ENCODE data around the gene AKAP8.
"Not testable (repeated sequence)": the region's sequence is repeated elsewhere in the genome, so short reads cannot be mapped to it uniquely, and the experiment has no call there.

The AKAP8 gene

DNA sequence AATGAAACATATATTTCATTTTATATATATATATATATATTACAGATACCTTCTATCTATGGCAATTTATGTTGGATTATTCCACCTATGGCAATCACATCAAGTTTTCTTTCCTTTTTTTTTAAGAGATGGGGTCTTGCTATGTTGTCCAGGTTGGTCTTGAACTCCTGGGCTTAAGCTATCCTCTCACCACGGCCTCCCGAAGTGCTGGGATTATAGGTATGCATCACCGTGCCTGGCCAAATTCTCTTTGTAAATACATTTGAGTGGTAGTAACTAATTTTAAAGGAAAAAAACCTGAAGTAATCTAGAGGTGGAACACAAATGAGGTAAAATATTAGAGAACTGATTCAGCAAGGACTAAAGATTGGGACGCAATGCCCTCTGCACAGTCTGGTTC, 25.7 kb downstream of the AKAP8 start:
- H3K27me3 ChIP-seq (ENCODE audit: control insufficient read depth, insufficient read depth, low read length) = no peaks in the 10 kb centered on the region
- no peak overlapping the region for H3K9ac ChIP-seq (ENCODE audit: low read depth, low read length)
- H3K36me3 ChIP-seq (ENCODE audit: insufficient read depth, low read length) = peaks cover 45% of the 10 kb centered on the region
- no peak overlapping the region for H3K4me3 ChIP-seq (ENCODE audit: low read length)
- H3K9me3 ChIP-seq (replicated peaks; ENCODE audit: low read length) = no peaks in the 10 kb centered on the region
- peaks cover 3% of the 10 kb centered on the region for H3K4me1 ChIP-seq (ENCODE audit: control insufficient read depth, insufficient read depth, low read length)
- H3K4me2 ChIP-seq (ENCODE audit: low read length) = no peak overlapping the region

- not testable (repeated sequence) for H3K27me3 ChIP-seq (ENCODE audit: control insufficient read depth, insufficient read depth, low read length); H3K4me3 ChIP-seq (ENCODE audit: low read length); H3K9ac ChIP-seq (ENCODE audit: low read depth, low read length); H3K4me2 ChIP-seq (ENCODE audit: low read length); H3K4me1 ChIP-seq (ENCODE audit: control insufficient read depth, insufficient read depth, low read length); H3K9me3 ChIP-seq (replicated peaks; ENCODE audit: low read length)
- H3K36me3 ChIP-seq (ENCODE audit: insufficient read depth, low read length) = peaks cover 31% of the 10 kb centered on the region
Measured at GRCh38 chr19:15352535-15352934, 27.1 kb downstream of the AKAP8 start.

GRCh38 chr19:15341328-15341727, 38.3 kb downstream of the AKAP8 start:
- not testable (repeated sequence) for H3K27me3 ChIP-seq (ENCODE audit: control insufficient read depth, insufficient read depth, low read length); H3K4me3 ChIP-seq (ENCODE audit: low read length); H3K4me2 ChIP-seq (ENCODE audit: low read length); H3K4me1 ChIP-seq (ENCODE audit: control insufficient read depth, insufficient read depth, low read length); H3K9ac ChIP-seq (ENCODE audit: low read depth, low read length); H3K36me3 ChIP-seq (ENCODE audit: insufficient read depth, low read length); H3K9me3 ChIP-seq (replicated peaks; ENCODE audit: low read length)

DNA sequence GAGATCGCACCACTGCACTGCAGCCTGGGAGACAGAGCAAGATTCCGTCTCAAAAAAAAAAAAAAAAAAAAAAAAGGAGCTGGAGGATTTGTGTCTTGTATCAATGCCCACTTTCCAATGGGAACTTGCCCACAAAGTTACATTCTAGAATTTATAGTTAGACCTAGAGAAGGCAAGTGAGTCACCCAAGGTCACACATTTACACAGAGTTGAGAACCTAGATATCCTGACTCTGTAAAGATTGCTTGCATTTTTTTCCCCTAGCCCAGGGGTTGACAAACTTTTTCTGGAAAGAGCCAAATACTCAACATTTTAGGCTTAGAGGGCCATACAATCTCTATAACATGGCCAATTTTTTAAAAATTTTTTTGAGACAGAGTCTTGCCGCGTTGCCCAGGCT, 39.5 kb downstream of the AKAP8 start:
- Histone ChIP-seq H3K9me3 (replicated peaks; ENCODE audit: low read length) (no peaks in the 10 kb centered on the region), H3K4me2 (ENCODE audit: low read length) (no peak overlapping the region), H3K36me3 (ENCODE audit: insufficient read depth, low read length) (peaks cover 3% of the 10 kb centered on the region), H3K4me1 (ENCODE audit: control insufficient read depth, insufficient read depth, low read length) (peaks cover 6% of the 10 kb centered on the region), H3K4me3 (ENCODE audit: low read length) (no peak overlapping the region), H3K27me3 (ENCODE audit: control insufficient read depth, insufficient read depth, low read length) (no peaks in the 10 kb centered on the region), H3K9ac (ENCODE audit: low read depth, low read length) (no peak overlapping the region)

DNA sequence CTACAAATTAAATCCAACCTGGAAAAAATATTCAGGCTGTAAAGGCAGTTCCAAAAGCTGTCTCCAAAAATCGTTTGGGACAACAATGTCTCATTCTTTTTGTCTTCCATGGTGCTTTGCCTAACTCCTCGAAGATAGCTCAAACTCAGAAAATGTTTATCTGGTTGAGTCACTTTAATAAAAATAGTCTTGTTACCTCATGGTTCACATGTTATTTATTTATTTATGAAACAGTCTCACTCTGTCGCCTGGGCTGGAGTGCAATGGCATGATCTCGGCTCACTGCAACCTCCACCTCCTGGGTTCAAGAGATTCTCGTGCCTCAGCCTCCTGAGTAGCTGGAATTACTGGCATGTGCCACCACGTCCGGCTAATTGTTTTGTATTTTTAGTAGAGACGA, 42.4 kb downstream of the AKAP8 start:
- no peaks in the 10 kb centered on the region for H3K9me3 ChIP-seq (replicated peaks; ENCODE audit: low read length)
- no peak overlapping the region for H3K9ac ChIP-seq (ENCODE audit: low read depth, low read length)
- H3K4me1 ChIP-seq (ENCODE audit: control insufficient read depth, insufficient read depth, low read length) = peaks cover 12% of the 10 kb centered on the region

DNA sequence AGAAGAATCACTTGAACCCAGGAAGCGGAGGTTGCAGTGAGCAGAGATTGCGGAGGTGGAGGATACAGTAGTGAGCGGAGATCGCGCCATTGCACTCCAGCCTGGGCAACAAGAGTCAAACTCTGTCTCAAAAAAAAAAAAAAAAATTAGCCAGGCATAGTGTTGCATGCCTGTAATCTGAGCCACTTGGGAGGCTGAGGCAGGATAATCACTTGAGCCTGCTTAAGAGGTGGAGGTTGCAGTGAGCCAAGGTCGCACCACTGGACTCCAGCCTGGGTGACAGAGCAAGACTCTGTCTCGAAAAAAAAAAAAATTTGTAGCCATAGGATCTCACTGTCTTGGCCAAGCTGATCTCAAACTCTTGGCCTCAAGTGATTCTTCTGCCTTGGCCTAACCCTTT, 43.6 kb downstream of the AKAP8 start:
- not testable (repeated sequence) for H3K9me3 ChIP-seq (replicated peaks; ENCODE audit: low read length); H3K27me3 ChIP-seq (ENCODE audit: control insufficient read depth, insufficient read depth, low read length); H3K9ac ChIP-seq (ENCODE audit: low read depth, low read length); H3K4me3 ChIP-seq (ENCODE audit: low read length); H3K4me2 ChIP-seq (ENCODE audit: low read length); H3K36me3 ChIP-seq (ENCODE audit: insufficient read depth, low read length)
- peaks cover 12% of the 10 kb centered on the region for H3K4me1 ChIP-seq (ENCODE audit: control insufficient read depth, insufficient read depth, low read length)

More for the DNA sequence above, 42.4 kb downstream of the AKAP8 start:
- H3K4me2 ChIP-seq (ENCODE audit: low read length) = peak overlapping the region; percentile 12
- H3K4me3 ChIP-seq (ENCODE audit: low read length) = no peak overlapping the region
- H3K36me3 ChIP-seq (ENCODE audit: insufficient read depth, low read length) = peaks cover 3% of the 10 kb centered on the region
- no peaks in the 10 kb centered on the region for H3K27me3 ChIP-seq (ENCODE audit: control insufficient read depth, insufficient read depth, low read length)

- no peaks in the 10 kb centered on the region for H3K9me3 ChIP-seq (replicated peaks; ENCODE audit: low read length)
- peak within 1 kb of the TSS; percentile 96 for H3K9ac ChIP-seq (ENCODE audit: low read depth, low read length)
- peak within 1 kb of the TSS; percentile 100 for H3K4me2 ChIP-seq (ENCODE audit: low read length)
- H3K36me3 ChIP-seq (ENCODE audit: insufficient read depth, low read length) = no peaks in the 10 kb centered on the region
- H3K4me3 ChIP-seq (ENCODE audit: low read length) = peak within 1 kb of the TSS; percentile 100
- peaks cover 35% of the 10 kb centered on the region for H3K4me1 ChIP-seq (ENCODE audit: control insufficient read depth, insufficient read depth, low read length)
- H3K27me3 ChIP-seq (ENCODE audit: control insufficient read depth, insufficient read depth, low read length) = no peaks in the 10 kb centered on the region
Measured at GRCh38 chr19:15332311-15332996, 47.1 kb downstream of the AKAP8 start, which contains the start of gene BRD4. Gene BRD4 (minus strand): TSS chr19:15332539. CDS start chr19:15273099, 59,440 bp downstream.

DNA sequence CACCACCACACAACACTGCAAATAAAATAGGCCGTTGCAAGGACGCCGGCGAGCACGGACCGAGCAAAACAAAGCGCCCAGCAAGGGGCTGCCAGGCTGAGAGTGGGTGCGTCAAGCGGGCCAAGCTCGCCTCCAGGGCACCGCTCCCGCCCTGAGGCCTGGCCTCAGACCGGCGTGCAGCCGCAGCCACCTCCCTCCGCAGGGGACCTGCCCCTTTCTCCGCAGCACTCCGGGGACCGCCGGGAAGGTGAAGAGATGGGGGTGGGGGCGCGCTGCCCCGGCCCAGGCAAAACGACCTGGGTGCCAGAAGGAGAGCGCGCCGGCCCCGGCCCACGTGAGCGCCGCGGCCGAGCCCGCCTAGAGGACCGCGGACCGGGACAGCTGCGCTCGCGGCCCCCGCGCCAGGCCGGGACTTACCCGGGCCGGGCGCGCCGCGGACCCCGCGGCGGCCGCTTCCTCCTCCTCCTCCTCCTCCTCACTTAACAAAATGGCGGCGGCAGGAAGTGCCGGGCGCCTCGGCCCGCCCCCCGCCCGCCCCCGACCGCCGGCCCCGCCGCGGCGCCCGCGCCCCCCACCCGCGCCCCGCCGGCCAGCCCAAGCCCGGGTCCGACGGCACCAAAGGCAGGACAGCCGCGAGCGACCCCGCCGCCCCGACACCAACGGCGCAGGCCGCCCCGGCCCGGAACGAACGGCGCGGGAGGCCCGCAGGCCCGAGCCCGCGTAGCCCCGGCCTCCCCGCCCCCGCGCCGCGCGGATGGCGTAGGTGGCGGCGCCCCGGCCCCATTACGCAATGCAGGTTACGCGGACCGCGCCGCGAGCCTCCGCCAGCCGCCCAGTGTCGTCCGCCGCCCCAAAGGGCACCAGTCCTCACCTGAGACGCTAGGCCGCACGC, 47.9 kb downstream of the AKAP8 start:
- Histone ChIP-seq H3K4me2 (ENCODE audit: low read length) (peak overlapping the region; percentile 86), H3K4me1 (ENCODE audit: control insufficient read depth, insufficient read depth, low read length) (peaks cover 38% of the 10 kb centered on the region), H3K36me3 (ENCODE audit: insufficient read depth, low read length) (no peaks in the 10 kb centered on the region), H3K9ac (ENCODE audit: low read depth, low read length) (peak overlapping the region; percentile 96), H3K27me3 (ENCODE audit: control insufficient read depth, insufficient read depth, low read length) (no peaks in the 10 kb centered on the region), H3K9me3 (replicated peaks; ENCODE audit: low read length) (no peaks in the 10 kb centered on the region), H3K4me3 (ENCODE audit: low read length) (peak overlapping the region; percentile 100)

GRCh38 chr19:15330801-15331418, 48.7 kb downstream of the AKAP8 start:
- Histone ChIP-seq H3K36me3 (ENCODE audit: insufficient read depth, low read length) (no peaks in the 10 kb centered on the region), H3K4me3 (ENCODE audit: low read length) (peak overlapping the region; percentile 100), H3K9ac (ENCODE audit: low read depth, low read length) (peak overlapping the region; percentile 96), H3K27me3 (ENCODE audit: control insufficient read depth, insufficient read depth, low read length) (no peaks in the 10 kb centered on the region), H3K9me3 (replicated peaks; ENCODE audit: low read length) (no peaks in the 10 kb centered on the region), H3K4me2 (ENCODE audit: low read length) (peak overlapping the region; percentile 86), H3K4me1 (ENCODE audit: control insufficient read depth, insufficient read depth, low read length) (peaks cover 44% of the 10 kb centered on the region)

DNA sequence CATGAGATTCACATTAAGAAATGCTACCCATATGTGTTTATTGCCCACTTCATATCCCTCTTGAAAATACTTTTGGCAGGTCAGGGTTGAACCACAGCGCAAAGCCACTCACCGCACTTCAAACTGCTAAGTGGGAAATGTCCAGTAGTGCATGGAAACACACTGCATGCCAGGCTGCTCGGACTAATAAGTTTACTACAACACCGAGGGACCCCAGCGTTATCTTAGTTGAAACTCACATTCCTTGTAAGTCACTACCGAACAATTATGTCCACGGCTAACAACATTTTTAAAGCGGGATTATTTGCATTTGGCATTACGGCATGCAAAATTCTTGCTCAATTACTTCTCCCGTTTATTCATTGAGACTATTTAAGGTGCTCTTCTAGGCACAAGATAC, 51.3 kb downstream of the AKAP8 start:
- Histone ChIP-seq H3K36me3 (ENCODE audit: insufficient read depth, low read length) (no peaks in the 10 kb centered on the region), H3K4me2 (ENCODE audit: low read length) (peak overlapping the region; percentile 19), H3K9me3 (replicated peaks; ENCODE audit: low read length) (no peaks in the 10 kb centered on the region), H3K27me3 (ENCODE audit: control insufficient read depth, insufficient read depth, low read length) (no peaks in the 10 kb centered on the region), H3K4me1 (ENCODE audit: control insufficient read depth, insufficient read depth, low read length) (peaks cover 66% of the 10 kb centered on the region), H3K9ac (ENCODE audit: low read depth, low read length) (no peak overlapping the region), H3K4me3 (ENCODE audit: low read length) (no peak overlapping the region)

GRCh38 chr19:15324791-15325519, 54.6 kb downstream of the AKAP8 start:
- Histone ChIP-seq H3K36me3 (ENCODE audit: insufficient read depth, low read length) (no peaks in the 10 kb centered on the region), H3K4me1 (ENCODE audit: control insufficient read depth, insufficient read depth, low read length) (peaks cover 73% of the 10 kb centered on the region), H3K4me3 (ENCODE audit: low read length) (no peak overlapping the region), H3K4me2 (ENCODE audit: low read length) (peak overlapping the region; percentile 31), H3K9me3 (replicated peaks; ENCODE audit: low read length) (no peaks in the 10 kb centered on the region), H3K9ac (ENCODE audit: low read depth, low read length) (no peak overlapping the region), H3K27me3 (ENCODE audit: control insufficient read depth, insufficient read depth, low read length) (no peaks in the 10 kb centered on the region)
